H9 (cell line): ENCODE measurements around the gene NECTIN1. TPM values are rescaled to one million over a fixed set of nuclear protein-coding genes. Genes with fewer than 3 reads are reported as not detected.

Experiments used
- DNase-seq: peaks from one replicate; pipeline ENCODE4 v3.0.0-alpha.2; 2017
- H2AFZ ChIP-seq: one replicate; pipeline ENCODE4 v1.6.1; 2013; ENCODE audit warnings: mild to moderate bottlenecking, low read length, control low read depth, moderate library complexity
- H2AK5ac ChIP-seq: 2 replicates; pipeline ENCODE4 v1.6.1; 2013; ENCODE audit warnings: low read length, control low read depth, mixed read lengths; ENCODE audit not compliant: insufficient read length
- H2BK120ac ChIP-seq: one replicate; pipeline ENCODE4 v1.6.1; 2013; ENCODE audit warnings: low read depth, mild to moderate bottlenecking, low read length, control low read depth, inconsistent platforms; ENCODE audit not compliant: poor library complexity, severe bottlenecking
- H2BK12ac ChIP-seq: 2 replicates; pipeline ENCODE4 v1.6.1; 2013; ENCODE audit warnings: low read length, control low read depth, mixed read lengths, low read depth; ENCODE audit not compliant: insufficient read length
- H2BK15ac ChIP-seq: 2 replicates; pipeline ENCODE4 v1.6.1; 2013; ENCODE audit warnings: low read depth, low read length, control low read depth
- H2BK20ac ChIP-seq: one replicate; pipeline ENCODE4 v1.6.1; 2013; ENCODE audit warnings: low read depth, mild to moderate bottlenecking, low read length, control low read depth, inconsistent platforms; ENCODE audit not compliant: poor library complexity, severe bottlenecking
- H2BK5ac ChIP-seq: 2 replicates; pipeline ENCODE4 v1.6.1; 2013; ENCODE audit warnings: low read length, control low read depth, mixed read lengths; ENCODE audit not compliant: insufficient read length
- H3K14ac ChIP-seq: 2 replicates; pipeline ENCODE4 v1.6.1; 2013; ENCODE audit warnings: low read length, control low read depth; ENCODE audit not compliant: insufficient read depth
- H3K18ac ChIP-seq: 2 replicates; pipeline ENCODE4 v1.6.1; 2013; ENCODE audit warnings: low read depth, mild to moderate bottlenecking, mixed read lengths, low read length, control low read depth; ENCODE audit not compliant: insufficient read length
- H3K23ac ChIP-seq: 2 replicates; pipeline ENCODE4 v1.6.1; 2013; ENCODE audit warnings: low read length, control low read depth, mixed read lengths, low read depth; ENCODE audit not compliant: insufficient read length
- H3K23me2 ChIP-seq: 2 replicates; pipeline ENCODE4 v1.6.1; 2013; ENCODE audit warnings: low read depth, mild to moderate bottlenecking, mixed read lengths, low read length, control low read depth; ENCODE audit not compliant: insufficient read length, poor library complexity, severe bottlenecking
- H3K27ac ChIP-seq: 2 replicates; pipeline ENCODE4 v1.5.1; 2013; ENCODE audit warnings: low read length, control low read depth, mixed read lengths, low read depth; ENCODE audit not compliant: insufficient read length
- H3K27me3 ChIP-seq: 2 replicates; pipeline ENCODE4 v1.6.1; 2013; ENCODE audit warnings: low read length, control low read depth, inconsistent platforms; ENCODE audit not compliant: insufficient read depth
- H3K4ac ChIP-seq: 2 replicates; pipeline ENCODE4 v1.6.1; 2013; ENCODE audit warnings: low read depth, mild to moderate bottlenecking, control low read depth, inconsistent platforms, low read length, moderate library complexity
- H3K4me1 ChIP-seq: 2 replicates; pipeline ENCODE4 v1.6.1; 2013; ENCODE audit warnings: low read length, control low read depth, inconsistent platforms; ENCODE audit not compliant: insufficient read depth
- H3K4me2 ChIP-seq: 2 replicates; pipeline ENCODE4 v1.6.1; 2013; ENCODE audit warnings: low read length, control low read depth, mixed read lengths; ENCODE audit not compliant: insufficient read length, insufficient read depth
- H3K56ac ChIP-seq: 2 replicates; pipeline ENCODE4 v1.6.1; 2013; ENCODE audit warnings: low read depth, mild to moderate bottlenecking, mixed read lengths, low read length, control low read depth; ENCODE audit not compliant: insufficient read length
- H3K79me1 ChIP-seq: 2 replicates; pipeline ENCODE4 v1.6.1; 2013; ENCODE audit warnings: low read depth, mild to moderate bottlenecking, moderate library complexity, low read length, control low read depth, inconsistent platforms; ENCODE audit not compliant: insufficient read depth, poor library complexity, severe bottlenecking
- H3K79me2 ChIP-seq: 2 replicates; pipeline ENCODE4 v1.6.1; 2013; ENCODE audit warnings: low read length, control low read depth, inconsistent platforms; ENCODE audit not compliant: insufficient read depth
- H3K9ac ChIP-seq: 2 replicates; pipeline ENCODE4 v1.6.1; 2013; ENCODE audit warnings: low read length, control low read depth, mixed read lengths; ENCODE audit not compliant: insufficient read length; ENCODE audit errors: extremely low read depth
- H3K9me3 ChIP-seq: one replicate; pipeline ENCODE4 v1.6.1; 2013; ENCODE audit warnings: low read depth, low read length, inconsistent platforms; ENCODE audit not compliant: control insufficient read depth
- H3T11ph ChIP-seq: one replicate; pipeline ENCODE4 v1.6.1; 2013; ENCODE audit warnings: mild to moderate bottlenecking, low read length, control low read depth, inconsistent platforms
- H4K20me1 ChIP-seq: one replicate; pipeline ENCODE4 v1.6.1; 2013; ENCODE audit not compliant: control insufficient read depth, insufficient read length, insufficient read depth
- H4K5ac ChIP-seq: 2 replicates; pipeline ENCODE4 v1.6.1; 2013; ENCODE audit warnings: low read depth, mild to moderate bottlenecking, mixed read lengths, low read length, control low read depth; ENCODE audit not compliant: insufficient read length
- H4K8ac ChIP-seq: replicated peaks from 2 replicates; pipeline ENCODE4 v1.6.1; 2013; ENCODE audit warnings: low read length, control low read depth, mixed read lengths, low read depth; ENCODE audit not compliant: insufficient read length
- H4K91ac ChIP-seq: 2 replicates; pipeline ENCODE4 v1.6.1; 2013; ENCODE audit warnings: low read depth, mild to moderate bottlenecking, moderate library complexity, mixed read lengths, low read length, control low read depth; ENCODE audit not compliant: insufficient read length
- H3K27ac Mint-ChIP-seq, 3 experiments: 2 replicates in 2 of 3; 3 replicates in 1 of 3; pipeline ENCODE4 v1.8.0; 2020 to 2021; ENCODE audit warnings: mixed read lengths in 3 of 3, mild to moderate bottlenecking in 1 of 3, moderate library complexity in 1 of 3
- H3K27me3 Mint-ChIP-seq: 2 replicates; pipeline ENCODE4 v1.8.0; 2021; ENCODE audit warnings: low read depth, mild to moderate bottlenecking, moderate library complexity, mixed read lengths
- H3K36me3 Mint-ChIP-seq, 3 experiments: 2 replicates in 2 of 3; 3 replicates in 1 of 3; pipeline ENCODE4 v1.8.0; 2020 to 2021; ENCODE audit warnings: low read depth in 3 of 3, mixed read lengths in 3 of 3; ENCODE audit not compliant: insufficient read depth in 1 of 3
- H3K4me1 Mint-ChIP-seq, 2 experiments: 2 replicates each; pipeline ENCODE4 v1.8.0; 2020; ENCODE audit warnings: mixed read lengths in 2 of 2
- H3K4me3 Mint-ChIP-seq, 2 experiments: 2 replicates in 1 of 2; 3 replicates in 1 of 2; pipeline ENCODE4 v1.8.0; 2020 to 2021; ENCODE audit warnings: mild to moderate bottlenecking in 2 of 2, mixed read lengths in 2 of 2, moderate library complexity in 1 of 2
- H3K9me3 Mint-ChIP-seq, 2 experiments: 2 replicates in 1 of 2; 3 replicates in 1 of 2; pipeline ENCODE4 v1.8.0; 2020; ENCODE audit warnings: mild to moderate bottlenecking in 2 of 2, mixed read lengths in 2 of 2, moderate library complexity in 1 of 2
- WGBS: extraction: QIAGEN DNeasy Blood & Tissue Kit; methylation state at CpG from one replicate; pipeline ENCODE4 v1.1.7; 2013; ENCODE audit warnings: missing lambda C conversion rate, low lambda C conversion rate, mixed read lengths; ENCODE audit not compliant: insufficient read length; ENCODE audit errors: extremely low coverage; 5-methylcytosine and 5-hydroxymethylcytosine counted together
- total RNA-seq: library from RNA; stranded (reverse); gene quantifications from 2 replicates; pipeline ENCODE4 v1.2.1, GENCODE V29; 2021
- TF ChIP-seq, protein P1 (sequence below): fragments of 200-600 bp; sonication (generic); conservative IDR thresholded peaks from 3 replicates; pipeline ENCODE4 v1.8.0; 2021; ENCODE audit warnings: antibody characterized with exemption, mild to moderate bottlenecking

Gene NECTIN1
- total RNA-seq, 1 experiment from 2014 or later = 113 TPM

DNA sequence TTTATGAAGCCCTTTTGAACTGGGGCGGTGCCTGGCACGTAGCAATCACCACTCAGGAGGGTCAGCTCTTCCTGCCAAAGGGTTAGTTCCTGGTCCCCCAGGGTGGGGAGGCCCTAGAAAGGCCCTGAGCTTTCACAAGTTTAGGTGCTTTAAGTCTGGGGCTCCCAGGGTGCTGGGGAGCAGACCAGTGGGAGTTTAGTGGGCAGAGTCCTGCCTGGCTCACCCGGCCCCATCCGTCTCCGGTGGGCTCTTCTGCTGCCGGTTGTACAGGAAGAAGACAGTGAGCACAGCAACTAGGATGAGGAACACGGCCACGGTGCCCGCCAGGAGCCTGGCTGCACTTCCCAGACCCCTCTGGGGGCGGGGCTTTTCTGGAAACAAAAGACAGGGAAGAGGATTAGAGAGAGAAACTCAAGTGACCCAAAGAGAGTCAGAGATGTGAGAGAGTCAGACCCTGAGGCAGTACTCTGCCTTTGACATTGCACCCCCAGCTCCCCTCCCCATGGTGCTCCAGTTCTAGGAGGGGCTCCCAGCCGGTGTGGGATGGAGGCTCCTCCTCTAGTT is 89.3 kb downstream of the NECTIN1 start:
- Histone ChIP-seq H3T11ph (no peak overlapping the region), H3K27ac (no peak overlapping the region), H3K23me2 (no peaks in the 10 kb centered on the region), H3K27me3 (0 out of 2 replicates have a peak, but pooled peaks cover 2% of the 10 kb centered on the region), H3K9ac (no peak overlapping the region), H3K79me2 (no peaks in the 10 kb centered on the region), H4K91ac (no peak overlapping the region), H3K4me1 (no peaks in the 10 kb centered on the region), H2AK5ac (no peak overlapping the region), H3K4me2 (no peak overlapping the region), H2BK20ac (no peak overlapping the region), H4K5ac (no peak overlapping the region), H3K4ac (no peak overlapping the region), H2BK120ac (no peak overlapping the region), H3K9me3 (no peaks in the 10 kb centered on the region), H2BK5ac (no peak overlapping the region), H3K23ac (no peak overlapping the region), H3K79me1 (no peaks in the 10 kb centered on the region), H2AFZ (no peak overlapping the region), H2BK12ac (no peak overlapping the region), H3K56ac (no peak overlapping the region), H4K8ac (no peak overlapping the region), H4K20me1 (no peaks in the 10 kb centered on the region), H3K18ac (no peak overlapping the region), H3K14ac (no peak overlapping the region), H2BK15ac (no peak overlapping the region)
- Mint-ChIP-seq H3K36me3 (no peaks in the 10 kb centered on the region), H3K9me3 (no peaks in the 10 kb centered on the region; a peak in 1 of 5 replicates), H3K4me1 (peaks cover 10 to 16% of the 10 kb centered on the region in 2 experiments), H3K4me3 (no peak overlapping the region), H3K27me3 (peaks cover 23% of the 10 kb centered on the region), H3K27ac (no peak overlapping the region)
- TF ChIP-seq, protein P1, sequence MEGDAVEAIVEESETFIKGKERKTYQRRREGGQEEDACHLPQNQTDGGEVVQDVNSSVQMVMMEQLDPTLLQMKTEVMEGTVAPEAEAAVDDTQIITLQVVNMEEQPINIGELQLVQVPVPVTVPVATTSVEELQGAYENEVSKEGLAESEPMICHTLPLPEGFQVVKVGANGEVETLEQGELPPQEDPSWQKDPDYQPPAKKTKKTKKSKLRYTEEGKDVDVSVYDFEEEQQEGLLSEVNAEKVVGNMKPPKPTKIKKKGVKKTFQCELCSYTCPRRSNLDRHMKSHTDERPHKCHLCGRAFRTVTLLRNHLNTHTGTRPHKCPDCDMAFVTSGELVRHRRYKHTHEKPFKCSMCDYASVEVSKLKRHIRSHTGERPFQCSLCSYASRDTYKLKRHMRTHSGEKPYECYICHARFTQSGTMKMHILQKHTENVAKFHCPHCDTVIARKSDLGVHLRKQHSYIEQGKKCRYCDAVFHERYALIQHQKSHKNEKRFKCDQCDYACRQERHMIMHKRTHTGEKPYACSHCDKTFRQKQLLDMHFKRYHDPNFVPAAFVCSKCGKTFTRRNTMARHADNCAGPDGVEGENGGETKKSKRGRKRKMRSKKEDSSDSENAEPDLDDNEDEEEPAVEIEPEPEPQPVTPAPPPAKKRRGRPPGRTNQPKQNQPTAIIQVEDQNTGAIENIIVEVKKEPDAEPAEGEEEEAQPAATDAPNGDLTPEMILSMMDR = no peak
- no CpG with 5 or more reads among the region's 11 CpGs for WGBS
- DNase-seq = no peak
